CD14-positive monocyte (primary cell): ENCODE data around the gene KCNJ16. TPM values are rescaled to one million over a fixed set of nuclear protein-coding genes. Genes with fewer than 3 reads are reported as not detected.

Experiments used
- DNase-seq, 3 donors: peaks; one replicate each; pipeline ENCODE4 v3.0.0-alpha.2; 2011 to 2022
- H2AFZ ChIP-seq: 2 replicates; pipeline ENCODE4 v1.6.0; 2012; ENCODE audit warnings: mild to moderate bottlenecking, low read depth, low read length, inconsistent platforms; ENCODE audit not compliant: insufficient read depth, poor library complexity, severe bottlenecking
- H3K27ac ChIP-seq, 2 donors: 1 replicate in 1 of 2; 2 replicates in 1 of 2; pipeline ENCODE4 v1.5.1; 2012 to 2013; ENCODE audit warnings: low read length in 2 of 2, control low read depth in 1 of 2, inconsistent platforms in 1 of 2, low read depth in 1 of 2, mild to moderate bottlenecking in 1 of 2
- H3K27me3 ChIP-seq, 2 donors: one replicate each; pipeline versions ENCODE4 v1.6.0 to v1.6.1; 2011 to 2013; ENCODE audit warnings: low read length in 2 of 2; ENCODE audit not compliant: control insufficient read depth in 2 of 2, insufficient read depth in 2 of 2
- H3K36me3 ChIP-seq, 2 donors: replicated peaks in 1 of 2; 1 replicate in 1 of 2; 2 replicates in 1 of 2; pipeline versions ENCODE4 v1.5.1 to v1.6.1; 2012 to 2013; ENCODE audit warnings: low read length in 2 of 2, control low read depth in 1 of 2, inconsistent platforms in 1 of 2, mild to moderate bottlenecking in 1 of 2; ENCODE audit not compliant: insufficient read depth in 2 of 2, control insufficient read depth in 1 of 2
- H3K4me1 ChIP-seq, 2 donors: 1 replicate in 1 of 2; 2 replicates in 1 of 2; pipeline versions ENCODE4 v1.5.1 to v1.6.1; 2012 to 2013; ENCODE audit warnings: low read length in 2 of 2, control low read depth in 1 of 2, inconsistent platforms in 1 of 2, mild to moderate bottlenecking in 1 of 2, moderate library complexity in 1 of 2; ENCODE audit not compliant: insufficient read depth in 2 of 2, control insufficient read depth in 1 of 2
- H3K4me2 ChIP-seq: replicated peaks from 2 replicates; pipeline ENCODE3; 2012; ENCODE audit warnings: low read length, moderate library complexity, mild to moderate bottlenecking; ENCODE audit not compliant: poor library complexity, severe bottlenecking; ENCODE audit errors: extremely low read depth
- H3K4me3 ChIP-seq, 3 experiments: fragments of 200-600 bp in 1 of 3; sonication (generic) in 1 of 3; replicated peaks in 1 of 3; 1 replicate in 2 of 3; 2 replicates in 1 of 3; pipeline ENCODE4 v1.5.1; 2011 to 2013; ENCODE audit warnings: low read length in 3 of 3, mild to moderate bottlenecking in 3 of 3, control low read depth in 2 of 3, low read depth in 2 of 3, inconsistent platforms in 1 of 3, moderate library complexity in 1 of 3
- H3K79me2 ChIP-seq: 2 replicates; pipeline ENCODE4 v1.6.0; 2012; ENCODE audit warnings: mild to moderate bottlenecking, control low read depth, inconsistent platforms, low read length, moderate library complexity; ENCODE audit not compliant: insufficient read depth
- H3K9ac ChIP-seq: 2 replicates; pipeline ENCODE4 v1.6.0; 2017; ENCODE audit warnings: low read length, mild to moderate bottlenecking; ENCODE audit not compliant: insufficient read depth, poor library complexity, severe bottlenecking
- H3K9me3 ChIP-seq, 2 donors: replicated peaks in 1 of 2; 1 replicate in 1 of 2; 2 replicates in 1 of 2; pipeline versions ENCODE4 v1.5.1 to v1.6.1; 2012 to 2013; ENCODE audit warnings: low read length in 2 of 2, control low read depth in 1 of 2; ENCODE audit not compliant: control insufficient read depth in 1 of 2, insufficient read depth in 1 of 2
- H4K20me1 ChIP-seq: 2 replicates; pipeline ENCODE4 v1.6.0; 2012; ENCODE audit warnings: mild to moderate bottlenecking, low read length, control low read depth, moderate library complexity; ENCODE audit not compliant: insufficient read depth
- H3K27ac Mint-ChIP-seq, 7 donors: one replicate each; pipeline ENCODE4 v1.8.0; 2020; ENCODE audit warnings: mild to moderate bottlenecking in 7 of 7, mixed read lengths in 7 of 7, moderate library complexity in 6 of 7, inconsistent platforms in 2 of 7
- H3K27me3 Mint-ChIP-seq, 3 donors: one replicate each; pipeline ENCODE4 v1.8.0; 2021 to 2022; ENCODE audit warnings: low read depth in 3 of 3, mild to moderate bottlenecking in 3 of 3, mixed read lengths in 3 of 3, moderate library complexity in 3 of 3, inconsistent platforms in 1 of 3
- H3K36me3 Mint-ChIP-seq, 2 donors: one replicate each; pipeline ENCODE4 v1.8.0; 2020; ENCODE audit warnings: mixed read lengths in 2 of 2, inconsistent platforms in 1 of 2, mild to moderate bottlenecking in 1 of 2
- H3K4me1 Mint-ChIP-seq: one replicate; pipeline ENCODE4 v1.8.0; 2020; ENCODE audit warnings: mild to moderate bottlenecking, mixed read lengths
- H3K4me3 Mint-ChIP-seq, 2 donors: one replicate each; pipeline ENCODE4 v1.8.0; 2020; ENCODE audit warnings: mild to moderate bottlenecking in 2 of 2, mixed read lengths in 2 of 2, moderate library complexity in 1 of 2
- H3K9me3 Mint-ChIP-seq, 7 donors: one replicate each; pipeline ENCODE4 v1.8.0; 2020 to 2022; ENCODE audit warnings: mixed read lengths in 7 of 7, mild to moderate bottlenecking in 6 of 7, moderate library complexity in 6 of 7, inconsistent platforms in 2 of 7
- CTCF ChIP-seq: fragments of 200-600 bp; IDR thresholded peaks from one replicate; pipeline ENCODE4 v1.8.0; 2022; ENCODE audit warnings: antibody characterized with exemption, mild to moderate bottlenecking
- WGBS: methylation state at CpG from one replicate; pipeline ENCODE4 v1.1.5; 2013; ENCODE audit warnings: missing lambda C conversion rate; ENCODE audit not compliant: insufficient coverage; 5-methylcytosine and 5-hydroxymethylcytosine counted together
- intact Hi-C, 2 donors: fragments of 100-400 bp; cut with micrococcal nuclease; formaldehyde crosslinking; loops; one replicate each; pipeline versions ENCODE4 v1.15.0 to v1.15.1; 2023
- polyA plus RNA-seq, 3 donors: library from polyadenylated mRNA; depleted of rRNA in 1 of 3; unstranded in 2 of 3; stranded (reverse) in 1 of 3; fragments of 300-500 nt in 2 of 3; fragments of >200 nt in 1 of 3; fragmentation: Illumina TruSeq in 2 of 3; gene quantifications; 1 replicate in 2 of 3; 2 replicates in 1 of 3; pipeline ENCODE4 v1.2.3, GENCODE V29; 2012 to 2021

Gene KCNJ16
- polyA plus RNA-seq, 3 donors = not detected

- Histone ChIP-seq H3K9ac (peak overlapping the region; percentile 16), H3K36me3 (no peaks in the 10 kb centered on the region), H3K9me3 (no peaks in the 10 kb centered on the region), H3K4me1 (peaks cover 24 to 30% of the 10 kb centered on the region in 2 donors), H2AFZ (peak overlapping the region; percentile 48), H3K27ac (peak overlapping the region; percentile 43 to 87), H3K4me2 (peak overlapping the region; percentile 54), H3K4me3 (peak overlapping the region; percentile 16 to 61 (median 40)), H4K20me1 (no peaks in the 10 kb centered on the region), H3K27me3 (no peaks in the 10 kb centered on the region), H3K79me2 (no peaks in the 10 kb centered on the region)
- intact Hi-C loops = no loop called here
- Mint-ChIP-seq H3K36me3 (no peaks in the 10 kb centered on the region), H3K4me3 (peak overlapping the region; percentile 2 to 86), H3K27ac (peak overlapping the region; percentile 85 to 94 (median 92)), H3K9me3 (peaks cover 0 to 6% (median 2%) of the 10 kb centered on the region in 7 donors), H3K27me3 (peaks cover 0 to 2% (median 2%) of the 10 kb centered on the region in 3 donors), H3K4me1 (peaks cover 29% of the 10 kb centered on the region)
- DNase-seq = peak; percentile 40 to 77 (median 73)
- WGBS = no CpG with 5 or more reads among the region's 5 CpGs
- no peak for TF ChIP-seq CTCF
These were observed 24.9 kb downstream of the KCNJ16 start for GRCh38 chr17:70099884-70100283.

GRCh38 chr17:70100983-70101382 is 26.0 kb downstream of the KCNJ16 start:
- Histone ChIP-seq H3K4me2 (no peak overlapping the region), H3K36me3 (no peaks in the 10 kb centered on the region), H3K27me3 (no peaks in the 10 kb centered on the region), H3K9me3 (no peaks in the 10 kb centered on the region), H3K27ac (no peak overlapping the region), H4K20me1 (no peaks in the 10 kb centered on the region), H3K79me2 (no peaks in the 10 kb centered on the region), H3K9ac (no peak overlapping the region), H3K4me1 (peaks cover 24 to 30% of the 10 kb centered on the region in 2 donors), H2AFZ (no peak overlapping the region), H3K4me3 (no peak overlapping the region)
- TF ChIP-seq CTCF = no peak
- DNase-seq = no peak
- peaks cover 0 to 2% (median 2%) of the 10 kb centered on the region in 3 donors for H3K27me3 Mint-ChIP-seq
- intact Hi-C loops = no loop called here
- peaks cover 29% of the 10 kb centered on the region for H3K4me1 Mint-ChIP-seq
- H3K36me3 Mint-ChIP-seq = no peaks in the 10 kb centered on the region
- no peak overlapping the region for H3K4me3 Mint-ChIP-seq
- peaks cover 0 to 6% (median 2%) of the 10 kb centered on the region in 7 donors for H3K9me3 Mint-ChIP-seq
- H3K27ac Mint-ChIP-seq = no peak overlapping the region
- no CpG with 5 or more reads among the region's 1 CpG for WGBS
